ENCODE results near the gene SMYD2.

SMYD2 gene

GRCh38 chr1:214370615-214371014 lies 89.7 kb downstream of the SMYD2 start:
- H3K4me3 ChIP-seq (ENCODE audit: low read length in 2 of 2): no peak overlapping the region
- H3K9me3 ChIP-seq (replicated peaks in 1 of 2; ENCODE audit: control insufficient read depth in 2 of 2, insufficient read depth in 1 of 2, low read depth in 1 of 2, low read length in 2 of 2): peaks cover 0 to 4% of the 10 kb centered on the region in 2 donors
- no peak overlapping the region for H2AFZ ChIP-seq (ENCODE audit: low read length)
- no peak overlapping the region for H3K9ac ChIP-seq (ENCODE audit: low read depth, low read length, poor library complexity)
- no peak overlapping the region for H3K18ac ChIP-seq (ENCODE audit: low read length)
- no peak overlapping the region for H3K4me2 ChIP-seq (ENCODE audit: insufficient read depth, low read length, poor library complexity, severe bottlenecking)
- no peak overlapping the region for H4K91ac ChIP-seq (ENCODE audit: low read depth, low read length, poor library complexity)
- no peak overlapping the region for H2BK12ac ChIP-seq (ENCODE audit: low read length)
- DNase-seq (ENCODE audit: low spot score): no peak
- peaks cover 2% of the 10 kb centered on the region for H3K79me1 ChIP-seq (ENCODE audit: low read depth, low read length)
- H3K27me3 ChIP-seq (ENCODE audit: control insufficient read depth in 3 of 3, insufficient read depth in 3 of 3, low read depth in 1 of 3, low read length in 3 of 3): no peaks in the 10 kb centered on the region
- no CpG with 5 or more reads among the region's 3 CpGs for WGBS, 2 donors (ENCODE audit: extremely low coverage in 2 of 2, insufficient read length in 2 of 2, insufficient replicate concordance in 1 of 2)
- no peak overlapping the region for H4K8ac ChIP-seq (ENCODE audit: low read depth, low read length)
- no peak overlapping the region for H2BK15ac ChIP-seq (ENCODE audit: low read length)
- H2AK5ac ChIP-seq (ENCODE audit: low read depth, low read length): no peak overlapping the region
- H3K4ac ChIP-seq (ENCODE audit: low read length): no peak overlapping the region
- H3K36me3 ChIP-seq (replicated peaks in 1 of 2; ENCODE audit: control insufficient read depth in 2 of 2, insufficient read depth in 2 of 2, low read length in 2 of 2): peaks cover 16 to 73% of the 10 kb centered on the region in 2 donors
- no peak overlapping the region for H3K27ac ChIP-seq (replicated peaks; ENCODE audit: low read length)
- no peak overlapping the region for H3K14ac ChIP-seq (ENCODE audit: low read length)
- no peaks in the 10 kb centered on the region for H3K4me1 ChIP-seq (ENCODE audit: control insufficient read depth in 2 of 2, insufficient read depth in 1 of 2, low read depth in 1 of 2, low read length in 2 of 2)
- no peak overlapping the region for H3K23ac ChIP-seq (ENCODE audit: low read depth, low read length, poor library complexity)
- H2BK120ac ChIP-seq (ENCODE audit: low read depth, low read length): no peak overlapping the region
- no peak overlapping the region for H2BK5ac ChIP-seq (ENCODE audit: low read length)

- H2BK15ac ChIP-seq (ENCODE audit: low read length): no peak overlapping the region
- H3K27ac ChIP-seq (replicated peaks; ENCODE audit: low read length): no peak overlapping the region
- H2BK12ac ChIP-seq (ENCODE audit: low read length): no peak overlapping the region
- no peak overlapping the region for H3K23ac ChIP-seq (ENCODE audit: low read depth, low read length, poor library complexity)
- H4K91ac ChIP-seq (ENCODE audit: low read depth, low read length, poor library complexity): no peak overlapping the region
- H2BK120ac ChIP-seq (ENCODE audit: low read depth, low read length): no peak overlapping the region
- H3K79me1 ChIP-seq (ENCODE audit: low read depth, low read length): peaks cover 2% of the 10 kb centered on the region
- H3K36me3 ChIP-seq (replicated peaks in 1 of 2; ENCODE audit: control insufficient read depth in 2 of 2, insufficient read depth in 2 of 2, low read length in 2 of 2): peaks cover 16 to 83% of the 10 kb centered on the region in 2 donors
- no peak overlapping the region for H3K14ac ChIP-seq (ENCODE audit: low read length)
- H3K9me3 ChIP-seq (replicated peaks in 1 of 2; ENCODE audit: control insufficient read depth in 2 of 2, insufficient read depth in 1 of 2, low read depth in 1 of 2, low read length in 2 of 2): peaks cover 0 to 4% of the 10 kb centered on the region in 2 donors
- no peaks in the 10 kb centered on the region for H3K4me1 ChIP-seq (ENCODE audit: control insufficient read depth in 2 of 2, insufficient read depth in 1 of 2, low read depth in 1 of 2, low read length in 2 of 2)
- H3K27me3 ChIP-seq (ENCODE audit: control insufficient read depth in 3 of 3, insufficient read depth in 3 of 3, low read depth in 1 of 3, low read length in 3 of 3): no peaks in the 10 kb centered on the region
- H3K4ac ChIP-seq (ENCODE audit: low read length): no peak overlapping the region
- H2BK5ac ChIP-seq (ENCODE audit: low read length): no peak overlapping the region
- whole genome bisulfite sequencing, 2 donors (ENCODE audit: extremely low coverage in 2 of 2, insufficient read length in 2 of 2, insufficient replicate concordance in 1 of 2): no CpG with 5 or more reads among the region's 5 CpGs
- no peak overlapping the region for H3K18ac ChIP-seq (ENCODE audit: low read length)
- no peak overlapping the region for H3K4me2 ChIP-seq (ENCODE audit: insufficient read depth, low read length, poor library complexity, severe bottlenecking)
- H2AFZ ChIP-seq (ENCODE audit: low read length): no peak overlapping the region
- no peak overlapping the region for H3K4me3 ChIP-seq (ENCODE audit: low read length in 2 of 2)
- H4K8ac ChIP-seq (ENCODE audit: low read depth, low read length): no peak overlapping the region
- no peak overlapping the region for H3K9ac ChIP-seq (ENCODE audit: low read depth, low read length, poor library complexity)
- no peak for DNase-seq (ENCODE audit: low spot score)
- no peak overlapping the region for H2AK5ac ChIP-seq (ENCODE audit: low read depth, low read length)
Measured at GRCh38 chr1:214372092-214372491, 91.1 kb downstream of the SMYD2 start.

GRCh38 chr1:214377485-214377884 lies 96.5 kb downstream of the SMYD2 start:
- no peaks in the 10 kb centered on the region for H3K79me1 ChIP-seq (ENCODE audit: low read depth, low read length)
- peaks cover 7 to 84% of the 10 kb centered on the region in 2 donors for H3K36me3 ChIP-seq (replicated peaks in 1 of 2; ENCODE audit: control insufficient read depth in 2 of 2, insufficient read depth in 2 of 2, low read length in 2 of 2)
- DNase-seq (ENCODE audit: low spot score): no peak
- H3K14ac ChIP-seq (ENCODE audit: low read length): no peak overlapping the region
- H3K9ac ChIP-seq (ENCODE audit: low read depth, low read length, poor library complexity): no peak overlapping the region
- H3K9me3 ChIP-seq (replicated peaks in 1 of 2; ENCODE audit: control insufficient read depth in 2 of 2, insufficient read depth in 1 of 2, low read depth in 1 of 2, low read length in 2 of 2): no peaks in the 10 kb centered on the region
- no peak overlapping the region for H4K91ac ChIP-seq (ENCODE audit: low read depth, low read length, poor library complexity)
- H2AFZ ChIP-seq (ENCODE audit: low read length): no peak overlapping the region
- no peak overlapping the region for H3K27ac ChIP-seq (replicated peaks; ENCODE audit: low read length)
- H4K8ac ChIP-seq (ENCODE audit: low read depth, low read length): no peak overlapping the region
- no peak overlapping the region for H2BK120ac ChIP-seq (ENCODE audit: low read depth, low read length)
- no peak overlapping the region for H2BK12ac ChIP-seq (ENCODE audit: low read length)
- H3K4me2 ChIP-seq (ENCODE audit: insufficient read depth, low read length, poor library complexity, severe bottlenecking): no peak overlapping the region
- H3K4ac ChIP-seq (ENCODE audit: low read length): no peak overlapping the region
- H3K18ac ChIP-seq (ENCODE audit: low read length): no peak overlapping the region
- H3K27me3 ChIP-seq (ENCODE audit: control insufficient read depth in 3 of 3, insufficient read depth in 3 of 3, low read depth in 1 of 3, low read length in 3 of 3): no peaks in the 10 kb centered on the region
- H3K4me3 ChIP-seq (ENCODE audit: low read length in 2 of 2): no peak overlapping the region
- peaks cover 0 to 2% of the 10 kb centered on the region in 2 donors for H3K4me1 ChIP-seq (ENCODE audit: control insufficient read depth in 2 of 2, insufficient read depth in 1 of 2, low read depth in 1 of 2, low read length in 2 of 2)
- no peak overlapping the region for H2AK5ac ChIP-seq (ENCODE audit: low read depth, low read length)
- no peak overlapping the region for H2BK15ac ChIP-seq (ENCODE audit: low read length)
- no peak overlapping the region for H3K23ac ChIP-seq (ENCODE audit: low read depth, low read length, poor library complexity)
- WGBS, 2 donors (ENCODE audit: extremely low coverage in 2 of 2, insufficient read length in 2 of 2, insufficient replicate concordance in 1 of 2): no CpG with 5 or more reads among the region's 2 CpGs
- H2BK5ac ChIP-seq (ENCODE audit: low read length): no peak overlapping the region

DNA sequence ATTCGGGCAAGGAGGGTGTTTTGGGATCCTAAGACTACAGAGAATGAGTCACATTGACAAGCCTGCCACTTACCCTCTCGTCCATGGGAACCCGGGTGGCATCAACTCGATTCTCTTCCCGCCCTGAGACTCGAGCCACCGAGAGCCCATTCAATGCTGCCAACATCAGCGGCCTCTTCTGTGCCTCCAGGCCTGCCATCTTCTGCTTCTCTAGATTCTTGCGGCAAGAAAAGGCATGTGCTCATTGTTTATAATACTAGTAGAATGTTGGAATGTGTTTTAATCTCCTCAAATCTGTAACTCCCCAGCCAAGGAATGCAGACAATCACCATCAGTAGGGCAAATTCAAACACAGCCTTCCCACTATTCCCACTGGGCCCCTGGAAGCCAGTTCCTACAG lies 96.9 kb downstream of the SMYD2 start:
- no peak overlapping the region for H3K18ac ChIP-seq (ENCODE audit: low read length)
- H3K4me2 ChIP-seq (ENCODE audit: insufficient read depth, low read length, poor library complexity, severe bottlenecking): no peak overlapping the region
- H2BK5ac ChIP-seq (ENCODE audit: low read length): no peak overlapping the region
- H2AK5ac ChIP-seq (ENCODE audit: low read depth, low read length): no peak overlapping the region
- H2BK120ac ChIP-seq (ENCODE audit: low read depth, low read length): no peak overlapping the region
- no peaks in the 10 kb centered on the region for H3K79me1 ChIP-seq (ENCODE audit: low read depth, low read length)
- H4K91ac ChIP-seq (ENCODE audit: low read depth, low read length, poor library complexity): no peak overlapping the region
- no peak overlapping the region for H2BK12ac ChIP-seq (ENCODE audit: low read length)
- H3K9ac ChIP-seq (ENCODE audit: low read depth, low read length, poor library complexity): no peak overlapping the region
- no peak overlapping the region for H4K8ac ChIP-seq (ENCODE audit: low read depth, low read length)
- H3K4ac ChIP-seq (ENCODE audit: low read length): no peak overlapping the region
- H3K9me3 ChIP-seq (replicated peaks in 1 of 2; ENCODE audit: control insufficient read depth in 2 of 2, insufficient read depth in 1 of 2, low read depth in 1 of 2, low read length in 2 of 2): no peaks in the 10 kb centered on the region
- H3K36me3 ChIP-seq (replicated peaks in 1 of 2; ENCODE audit: control insufficient read depth in 2 of 2, insufficient read depth in 2 of 2, low read length in 2 of 2): peaks cover 7 to 84% of the 10 kb centered on the region in 2 donors
- H3K4me3 ChIP-seq (ENCODE audit: low read length in 2 of 2): no peak overlapping the region
- no peaks in the 10 kb centered on the region for H3K27me3 ChIP-seq (ENCODE audit: control insufficient read depth in 3 of 3, insufficient read depth in 3 of 3, low read depth in 1 of 3, low read length in 3 of 3)
- H2BK15ac ChIP-seq (ENCODE audit: low read length): no peak overlapping the region
- H3K14ac ChIP-seq (ENCODE audit: low read length): no peak overlapping the region
- H3K23ac ChIP-seq (ENCODE audit: low read depth, low read length, poor library complexity): no peak overlapping the region
- H3K4me1 ChIP-seq (ENCODE audit: control insufficient read depth in 2 of 2, insufficient read depth in 1 of 2, low read depth in 1 of 2, low read length in 2 of 2): peaks cover 0 to 2% of the 10 kb centered on the region in 2 donors
- no peak overlapping the region for H2AFZ ChIP-seq (ENCODE audit: low read length)
- DNase-seq (ENCODE audit: low spot score): no peak
- WGBS, 2 donors (ENCODE audit: extremely low coverage in 2 of 2, insufficient read length in 2 of 2, insufficient replicate concordance in 1 of 2): no CpG with 5 or more reads among the region's 9 CpGs
- no peak overlapping the region for H3K27ac ChIP-seq (replicated peaks; ENCODE audit: low read length)
